Fibroblast of lung (primary cell): ENCODE measurements around the gene SLC36A3.

Experiments
- EZH2 ChIP-seq: IDR thresholded peaks from 2 replicates; pipeline ENCODE4 v1.5.1; 2012; ENCODE audit warnings: low read length, control low read depth, mild to moderate bottlenecking; ENCODE audit errors: missing control alignments
- TF ChIP-seq, protein P1 (sequence below), 2 donors: IDR thresholded peaks in 1 of 2; conservative IDR thresholded peaks in 1 of 2; 1 replicate in 1 of 2; 2 replicates in 1 of 2; pipeline ENCODE4 v1.5.1; 2011 to 2012; ENCODE audit warnings: low read length in 2 of 2, control low read depth in 1 of 2, inconsistent platforms in 1 of 2, low read depth in 1 of 2, mild to moderate bottlenecking in 1 of 2

DNA sequence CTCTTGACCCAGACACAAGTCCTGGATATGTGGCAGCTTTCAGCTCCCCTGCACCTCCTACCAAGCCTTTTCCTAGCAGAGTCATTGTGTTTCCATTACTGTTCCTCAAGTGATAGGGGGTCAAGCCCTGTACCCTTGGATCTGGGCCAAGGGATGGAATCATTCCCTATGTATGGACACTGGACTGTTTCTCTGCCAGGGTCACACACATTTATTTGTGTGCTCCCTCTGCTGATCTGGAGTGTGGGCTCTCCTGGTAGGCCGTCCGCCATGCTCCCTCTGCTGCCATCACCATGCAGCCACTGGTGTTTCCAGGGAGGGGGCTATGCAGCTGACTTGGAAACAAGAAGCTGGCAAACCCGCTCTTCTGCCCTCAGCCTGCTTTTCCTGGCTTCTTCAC lies 41.0 kb downstream of the SLC36A3 start:
- TF ChIP-seq, protein P1, sequence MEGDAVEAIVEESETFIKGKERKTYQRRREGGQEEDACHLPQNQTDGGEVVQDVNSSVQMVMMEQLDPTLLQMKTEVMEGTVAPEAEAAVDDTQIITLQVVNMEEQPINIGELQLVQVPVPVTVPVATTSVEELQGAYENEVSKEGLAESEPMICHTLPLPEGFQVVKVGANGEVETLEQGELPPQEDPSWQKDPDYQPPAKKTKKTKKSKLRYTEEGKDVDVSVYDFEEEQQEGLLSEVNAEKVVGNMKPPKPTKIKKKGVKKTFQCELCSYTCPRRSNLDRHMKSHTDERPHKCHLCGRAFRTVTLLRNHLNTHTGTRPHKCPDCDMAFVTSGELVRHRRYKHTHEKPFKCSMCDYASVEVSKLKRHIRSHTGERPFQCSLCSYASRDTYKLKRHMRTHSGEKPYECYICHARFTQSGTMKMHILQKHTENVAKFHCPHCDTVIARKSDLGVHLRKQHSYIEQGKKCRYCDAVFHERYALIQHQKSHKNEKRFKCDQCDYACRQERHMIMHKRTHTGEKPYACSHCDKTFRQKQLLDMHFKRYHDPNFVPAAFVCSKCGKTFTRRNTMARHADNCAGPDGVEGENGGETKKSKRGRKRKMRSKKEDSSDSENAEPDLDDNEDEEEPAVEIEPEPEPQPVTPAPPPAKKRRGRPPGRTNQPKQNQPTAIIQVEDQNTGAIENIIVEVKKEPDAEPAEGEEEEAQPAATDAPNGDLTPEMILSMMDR (conservative IDR thresholded peaks at IDR 0.05 in 1 of 2, IDR thresholded peaks at IDR 0.05 in 1 of 2; ENCODE audit: low read depth in 1 of 2, low read length in 2 of 2) = no peak
- no peak for TF ChIP-seq EZH2
